Measurements from ENCODE around the gene JCHAIN. TPM values are rescaled to one million over a fixed set of nuclear protein-coding genes. Genes with fewer than 3 reads are reported as not detected.

The JCHAIN gene
- total RNA-seq, result not detected

- Mint-ChIP-seq H3K27ac (no peak within 1 kb of the TSS), H3K9me3 (ENCODE audit: low read depth) (no peaks in the 10 kb centered on the region), H3K4me3 (no peak within 1 kb of the TSS), H3K36me3 (no peaks in the 10 kb centered on the region), H3K27me3 (peaks cover 12% of the 10 kb centered on the region), H3K4me1 (peaks cover 11% of the 10 kb centered on the region)
- DNase-seq (no peak), ATAC-seq (no peak)
- CTCF ChIA-PET, result no interaction called here
Observed at GRCh38 chr4:70666369-70666768, at the start of gene JCHAIN. TSS of gene JCHAIN (minus strand) at chr4:70666508. CDS start at chr4:70666490, 18 bp downstream.

DNA sequence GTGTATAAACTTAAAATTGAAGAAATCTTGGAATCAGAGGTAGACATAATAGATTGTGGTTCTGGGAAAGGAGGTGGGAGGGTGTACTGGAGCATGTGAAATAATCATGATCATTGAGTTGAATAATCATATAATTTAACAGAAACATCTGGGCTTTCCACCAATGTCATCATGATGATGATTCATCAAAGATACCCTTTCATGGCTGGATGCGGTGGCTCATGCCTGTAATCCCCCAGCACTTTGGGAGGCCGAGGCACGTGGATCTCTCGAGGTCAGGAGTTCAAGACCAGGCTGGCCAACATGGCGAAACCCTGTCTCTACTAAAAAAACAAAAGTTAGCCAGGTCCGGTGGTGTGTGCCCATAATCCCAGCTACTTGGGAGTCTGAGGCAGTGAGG lies 48.8 kb upstream of the JCHAIN start:
- ATAC-seq, result no peak
- H3K27ac Mint-ChIP-seq, result no peak overlapping the region
- CTCF ChIA-PET, result interaction anchor here (1.8 kb wide), 1 partner anchor 9 kb away, joined by 5 read pairs; no protein-coding TSS in a partner anchor
- H3K27me3 Mint-ChIP-seq, result no peaks in the 10 kb centered on the region
- no peaks in the 10 kb centered on the region for H3K9me3 Mint-ChIP-seq (ENCODE audit: low read depth)
- H3K4me3 Mint-ChIP-seq, result no peak overlapping the region
- no peaks in the 10 kb centered on the region for H3K36me3 Mint-ChIP-seq
- DNase-seq, result no peak
- peaks cover 31% of the 10 kb centered on the region for H3K4me1 Mint-ChIP-seq

- ATAC-seq (no peak), DNase-seq (no peak)
- H3K27me3 Mint-ChIP-seq, result no peaks in the 10 kb centered on the region
- CTCF ChIA-PET, result interaction anchor here (1.8 kb wide), 1 partner anchor 8 kb away, joined by 5 read pairs; no protein-coding TSS in a partner anchor
- H3K36me3 Mint-ChIP-seq, result no peaks in the 10 kb centered on the region
- H3K4me1 Mint-ChIP-seq, result peaks cover 32% of the 10 kb centered on the region
- no peaks in the 10 kb centered on the region for H3K9me3 Mint-ChIP-seq (ENCODE audit: low read depth)
- no peak overlapping the region for H3K4me3 Mint-ChIP-seq
- H3K27ac Mint-ChIP-seq, result no peak overlapping the region
Observed at GRCh38 chr4:70714079-70714887, 48.0 kb upstream of the JCHAIN start.

- Mint-ChIP-seq H3K36me3 (no peaks in the 10 kb centered on the region), H3K4me3 (no peak overlapping the region), H3K4me1 (peaks cover 32% of the 10 kb centered on the region), H3K27me3 (no peaks in the 10 kb centered on the region), H3K9me3 (ENCODE audit: low read depth) (no peaks in the 10 kb centered on the region), H3K27ac (no peak overlapping the region)
- DNase-seq, result no peak
- CTCF ChIA-PET, result interaction anchor here (1.9 kb wide), 1 partner anchor 21 kb away, joined by 5 read pairs; no protein-coding TSS in a partner anchor
- ATAC-seq, result no peak
Observed at GRCh38 chr4:70713453-70714078, 47.3 kb upstream of the JCHAIN start.

GRCh38 chr4:70712604-70713452 lies 46.5 kb upstream of the JCHAIN start:
- CTCF ChIA-PET, result interaction anchor here (1.9 kb wide), 1 partner anchor 22 kb away, joined by 5 read pairs; no protein-coding TSS in a partner anchor
- H3K9me3 Mint-ChIP-seq (ENCODE audit: low read depth), result no peaks in the 10 kb centered on the region
- no peaks in the 10 kb centered on the region for H3K36me3 Mint-ChIP-seq
- H3K27me3 Mint-ChIP-seq, result no peaks in the 10 kb centered on the region
- ATAC-seq, result no peak
- H3K27ac Mint-ChIP-seq, result no peak overlapping the region
- H3K4me3 Mint-ChIP-seq, result no peak overlapping the region
- H3K4me1 Mint-ChIP-seq, result peaks cover 32% of the 10 kb centered on the region
- no peak for DNase-seq

DNA sequence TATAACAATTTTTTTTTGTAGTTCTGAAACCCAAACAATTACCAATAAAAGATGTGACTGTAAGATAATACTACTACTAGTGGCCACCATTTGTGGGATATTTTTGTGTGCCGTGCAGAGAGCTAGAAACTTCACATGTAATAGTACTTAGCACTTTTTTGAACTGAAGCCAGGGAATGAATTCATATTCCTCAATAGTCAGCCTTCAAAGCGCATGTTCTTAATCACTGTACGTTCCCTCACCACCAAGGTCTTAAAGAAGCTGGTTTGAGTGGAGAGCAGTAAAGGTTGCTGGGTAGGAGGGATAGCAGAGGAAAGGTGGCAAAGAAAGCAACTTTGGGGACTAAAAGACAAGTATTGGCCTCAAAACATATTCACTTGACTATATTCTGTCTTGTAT lies 45.8 kb upstream of the JCHAIN start:
- CTCF ChIA-PET, result interaction anchor here (1.9 kb wide), 1 partner anchor 22 kb away, joined by 5 read pairs; no protein-coding TSS in a partner anchor
- Mint-ChIP-seq H3K27me3 (no peaks in the 10 kb centered on the region), H3K27ac (no peak overlapping the region), H3K4me1 (peaks cover 32% of the 10 kb centered on the region), H3K9me3 (ENCODE audit: low read depth) (no peaks in the 10 kb centered on the region), H3K4me3 (no peak overlapping the region), H3K36me3 (no peaks in the 10 kb centered on the region)
- DNase-seq (no peak), ATAC-seq (no peak)

GRCh38 chr4:70711599-70711998 lies 45.3 kb upstream of the JCHAIN start:
- Mint-ChIP-seq H3K9me3 (ENCODE audit: low read depth) (no peaks in the 10 kb centered on the region), H3K27me3 (no peaks in the 10 kb centered on the region), H3K36me3 (no peaks in the 10 kb centered on the region), H3K27ac (peak overlapping the region; percentile 2), H3K4me1 (peaks cover 33% of the 10 kb centered on the region), H3K4me3 (no peak overlapping the region)
- ATAC-seq, result no peak
- CTCF ChIA-PET, result interaction anchor here (1.9 kb wide), 1 partner anchor 23 kb away, joined by 5 read pairs; no protein-coding TSS in a partner anchor
- no peak for DNase-seq

GRCh38 chr4:70709611-70710205 lies 43.4 kb upstream of the JCHAIN start:
- no peaks in the 10 kb centered on the region for H3K27me3 Mint-ChIP-seq
- DNase-seq (no peak), ATAC-seq (no peak)
- CTCF ChIA-PET, result no interaction called here
- H3K4me1 Mint-ChIP-seq, result peaks cover 42% of the 10 kb centered on the region
- no peak overlapping the region for H3K27ac Mint-ChIP-seq
- H3K9me3 Mint-ChIP-seq (ENCODE audit: low read depth), result no peaks in the 10 kb centered on the region
- H3K36me3 Mint-ChIP-seq, result no peaks in the 10 kb centered on the region
- H3K4me3 Mint-ChIP-seq, result no peak overlapping the region

- no peak for DNase-seq
- H3K36me3 Mint-ChIP-seq, result no peaks in the 10 kb centered on the region
- ATAC-seq, result no peak
- peak overlapping the region; percentile 91 for H3K4me3 Mint-ChIP-seq
- H3K9me3 Mint-ChIP-seq (ENCODE audit: low read depth), result no peaks in the 10 kb centered on the region
- CTCF ChIA-PET, result interaction anchor here (1.2 to 4.9 kb wide), 7 partner anchors 8 to 303 kb away, joined by 5 to 57 read pairs (median 6); partner anchors contain the start of genes RUFY3 and UTP3
- H3K4me1 Mint-ChIP-seq, result peaks cover 25% of the 10 kb centered on the region
- H3K27me3 Mint-ChIP-seq, result no peaks in the 10 kb centered on the region
- H3K27ac Mint-ChIP-seq, result peak overlapping the region; percentile 86
Observed at GRCh38 chr4:70706516-70706915, 40.2 kb upstream of the JCHAIN start.

- Mint-ChIP-seq H3K27me3 (no peaks in the 10 kb centered on the region), H3K4me3 (peak overlapping the region; percentile 91), H3K4me1 (peaks cover 22% of the 10 kb centered on the region), H3K36me3 (no peaks in the 10 kb centered on the region), H3K27ac (peak overlapping the region; percentile 86), H3K9me3 (ENCODE audit: low read depth) (no peaks in the 10 kb centered on the region)
- CTCF ChIA-PET, result interaction anchor here (1.2 to 4.9 kb wide), 8 partner anchors 9 to 304 kb away, joined by 3 to 57 read pairs (median 6); partner anchors contain the start of genes RUFY3 and UTP3
- ATAC-seq (no peak), DNase-seq (no peak)
Observed at GRCh38 chr4:70706044-70706461, 39.7 kb upstream of the JCHAIN start.

DNA sequence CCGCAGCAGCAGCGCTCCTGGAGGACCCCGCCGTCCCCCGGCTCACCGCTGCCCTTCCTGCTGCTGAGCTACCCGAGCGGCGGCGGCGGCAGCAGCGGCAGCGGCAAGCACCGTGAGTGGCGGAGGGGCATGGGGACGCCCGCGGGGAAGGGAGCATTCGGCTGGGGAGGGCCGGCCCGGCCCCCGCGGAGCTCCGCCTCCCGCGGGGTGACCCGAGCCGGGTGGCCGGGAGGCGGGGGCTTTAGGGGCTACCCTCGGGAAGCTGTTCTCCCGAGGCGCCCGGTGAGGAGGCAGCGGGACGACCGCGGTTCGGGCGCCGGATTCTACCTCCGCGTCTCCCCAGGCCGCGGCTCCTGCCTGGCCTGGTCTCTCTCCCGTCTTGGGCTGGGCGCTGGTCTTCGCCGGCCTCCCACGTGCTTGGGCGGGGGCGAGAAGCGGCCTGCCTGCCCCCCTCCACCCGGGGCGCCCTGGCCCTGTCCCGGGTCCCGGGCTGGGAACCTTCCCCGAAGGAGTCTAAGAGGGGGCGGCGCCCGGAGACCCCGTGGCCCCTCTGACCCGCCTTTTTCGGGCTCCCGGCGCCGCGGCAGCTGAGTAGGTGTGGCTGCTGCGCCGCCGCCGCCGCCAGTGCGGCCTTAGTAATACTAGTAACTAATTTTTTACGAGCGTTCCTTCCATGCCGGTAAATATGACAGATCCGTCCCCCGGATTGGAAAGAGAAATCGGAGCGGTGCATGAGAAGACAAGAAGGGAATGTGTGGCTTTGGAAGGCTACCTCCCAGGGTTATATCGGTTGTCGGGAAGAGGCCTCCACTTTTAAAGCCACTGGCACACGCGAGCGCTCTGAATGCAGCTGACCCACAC lies 39.1 kb upstream of the JCHAIN start:
- ATAC-seq (peak; percentile 76), DNase-seq (peak; percentile 78)
- H3K36me3 Mint-ChIP-seq, result no peaks in the 10 kb centered on the region
- H3K4me1 Mint-ChIP-seq, result peaks cover 22% of the 10 kb centered on the region
- H3K9me3 Mint-ChIP-seq (ENCODE audit: low read depth), result no peaks in the 10 kb centered on the region
- CTCF ChIA-PET, result interaction anchor here (0.7 to 4.9 kb wide), 10 partner anchors 9 to 304 kb away, joined by 3 to 57 read pairs (median 5); partner anchors contain the start of genes RUFY3 and UTP3
- peak overlapping the region; percentile 86 for H3K27ac Mint-ChIP-seq
- no peaks in the 10 kb centered on the region for H3K27me3 Mint-ChIP-seq
- peak overlapping the region; percentile 91 for H3K4me3 Mint-ChIP-seq

DNA sequence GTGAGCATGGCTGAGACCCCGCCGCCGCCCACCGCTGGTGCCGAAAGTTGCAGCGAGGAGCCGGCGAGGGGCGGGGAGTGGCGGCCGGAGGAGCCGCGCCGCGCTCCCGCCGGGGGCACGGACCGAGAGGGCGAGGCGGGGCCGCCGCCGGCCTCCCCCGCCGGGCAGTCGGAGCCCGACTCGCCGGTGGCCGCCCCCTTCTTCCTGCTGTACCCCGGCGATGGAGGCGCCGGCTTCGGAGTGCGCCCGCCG lies 38.5 kb upstream of the JCHAIN start:
- H3K27ac Mint-ChIP-seq, result peak overlapping the region; percentile 56
- H3K9me3 Mint-ChIP-seq (ENCODE audit: low read depth), result no peaks in the 10 kb centered on the region
- H3K4me1 Mint-ChIP-seq, result peaks cover 21% of the 10 kb centered on the region
- H3K36me3 Mint-ChIP-seq, result no peaks in the 10 kb centered on the region
- ATAC-seq (no peak), DNase-seq (no peak)
- H3K27me3 Mint-ChIP-seq, result no peaks in the 10 kb centered on the region
- peak overlapping the region; percentile 77 for H3K4me3 Mint-ChIP-seq
- CTCF ChIA-PET, result interaction anchor here (1.0 to 4.9 kb wide), 5 partner anchors 8 to 226 kb away, joined by 3 to 57 read pairs (median 7); partner anchors contain the start of gene UTP3
